ACHN (cell line): ENCODE measurements around the gene ARFIP1.

Experiments used
- DNase-seq: peaks from one replicate; pipeline ENCODE4 v3.0.0-alpha.2; 2015
- in situ Hi-C: cut with HindIII; loops from 2 replicates; pipeline ENCODE4 v1.10.0; 2017; ENCODE audit warnings: low sequenced_read_pairs, low pct_ligation_motif_present, low pct_unique_long_range_greater_than_20kb

ARFIP1 gene

DNA sequence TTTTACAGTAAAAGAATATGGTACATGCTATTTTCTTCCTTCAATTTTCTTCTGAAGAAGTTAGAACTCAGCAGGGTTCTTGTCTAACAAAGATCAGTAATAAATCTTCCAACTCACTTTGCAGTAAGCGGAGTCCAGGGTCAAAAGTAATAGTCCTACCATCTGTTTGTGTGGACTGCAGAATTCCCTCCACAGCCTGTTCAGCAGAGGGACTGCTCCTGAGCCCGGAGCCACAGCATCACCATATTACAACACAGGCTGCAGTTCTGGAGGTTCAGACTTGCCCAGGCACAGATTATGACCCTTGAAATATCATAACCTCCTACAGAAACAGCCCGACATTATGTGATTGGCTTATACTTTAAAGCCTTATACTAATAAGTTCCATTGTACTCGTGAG, 166.7 kb downstream of the ARFIP1 start:
- in situ Hi-C loops = no loop called here

DNA sequence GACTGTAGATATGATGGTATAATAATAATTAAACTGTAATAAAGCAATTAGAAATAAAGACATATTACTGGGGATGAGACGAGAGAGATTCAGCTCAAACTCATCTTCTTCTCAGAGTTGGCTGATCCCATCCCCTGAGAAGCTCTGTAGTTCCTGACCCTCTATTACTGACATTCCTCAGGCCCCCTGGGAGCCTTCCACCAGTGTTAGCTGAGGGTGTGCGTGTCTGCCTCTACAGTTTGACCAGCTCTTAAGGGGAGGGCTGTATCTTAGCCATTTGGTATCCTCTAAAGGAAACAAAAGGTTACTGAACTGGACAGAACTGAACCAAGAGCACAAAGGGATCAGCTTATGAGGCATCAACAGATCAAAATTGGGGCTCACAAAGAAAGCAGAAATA, 167.6 kb downstream of the ARFIP1 start:
- DNase-seq = no peak
- in situ Hi-C loops = no loop called here

More for the DNA sequence above, 166.7 kb downstream of the ARFIP1 start:
- DNase-seq = no peak

DNA sequence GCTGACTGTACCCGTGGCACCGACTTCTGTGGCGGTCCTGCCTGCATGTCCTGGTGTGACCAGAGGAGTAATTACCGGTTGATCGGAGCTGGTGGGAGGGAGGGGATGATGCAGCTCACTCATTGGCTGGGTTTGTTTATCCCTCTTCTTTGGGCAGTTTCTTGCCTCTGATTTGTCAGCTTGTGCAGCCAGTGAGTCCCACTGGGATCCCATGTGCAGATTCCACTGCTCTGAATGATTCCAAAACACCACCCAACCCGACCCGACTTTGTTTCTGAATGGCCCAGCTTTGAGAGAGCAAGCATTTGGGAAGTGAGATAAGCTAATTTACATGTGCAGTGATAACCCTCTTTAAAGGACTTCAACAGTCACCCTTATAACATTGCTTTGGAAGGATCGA, 170.2 kb downstream of the ARFIP1 start:
- in situ Hi-C loops = no loop called here
- no peak for DNase-seq

DNA sequence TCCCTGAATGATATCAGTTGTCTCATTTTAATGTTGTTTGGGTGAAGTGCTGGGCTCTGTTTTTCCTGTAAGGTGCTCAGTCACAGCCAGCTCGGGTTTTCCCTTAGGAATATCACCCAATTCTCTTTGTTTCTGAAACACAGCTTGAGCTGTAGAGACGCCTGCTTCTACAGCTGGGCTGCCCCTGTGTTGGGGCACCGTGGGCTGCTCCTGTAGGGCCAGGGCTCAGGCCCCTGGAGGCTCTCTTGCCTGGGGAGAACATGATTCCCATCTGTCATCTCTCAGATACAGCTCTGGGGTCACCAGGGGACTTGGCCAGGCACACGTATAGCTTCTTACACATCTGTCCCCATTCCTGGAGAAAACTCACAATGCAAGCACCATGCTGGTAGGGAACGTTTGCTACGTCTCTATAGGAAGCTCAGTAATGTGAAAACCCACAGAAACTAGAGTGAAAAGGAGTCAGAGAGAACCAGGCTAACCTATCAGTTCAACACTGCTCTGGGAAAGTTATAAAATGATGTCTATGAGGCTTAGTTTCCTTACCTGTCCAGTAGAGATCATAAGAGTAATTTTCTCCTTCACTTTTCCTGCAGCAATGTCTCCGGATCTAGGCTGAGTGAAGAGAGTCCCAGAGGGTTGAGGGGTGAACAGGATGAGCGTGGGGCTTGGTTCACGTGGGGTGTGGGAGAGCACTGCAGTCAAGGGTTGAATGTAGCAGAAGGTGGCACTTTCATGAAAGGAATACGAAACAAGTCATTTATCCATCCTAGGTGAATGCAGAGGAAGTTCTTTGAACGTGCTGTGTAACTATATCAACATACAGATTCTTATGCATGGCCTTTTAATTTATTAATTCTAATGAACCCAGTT, 170.9 kb downstream of the ARFIP1 start:
- in situ Hi-C loops = no loop called here
- no peak for DNase-seq

DNA sequence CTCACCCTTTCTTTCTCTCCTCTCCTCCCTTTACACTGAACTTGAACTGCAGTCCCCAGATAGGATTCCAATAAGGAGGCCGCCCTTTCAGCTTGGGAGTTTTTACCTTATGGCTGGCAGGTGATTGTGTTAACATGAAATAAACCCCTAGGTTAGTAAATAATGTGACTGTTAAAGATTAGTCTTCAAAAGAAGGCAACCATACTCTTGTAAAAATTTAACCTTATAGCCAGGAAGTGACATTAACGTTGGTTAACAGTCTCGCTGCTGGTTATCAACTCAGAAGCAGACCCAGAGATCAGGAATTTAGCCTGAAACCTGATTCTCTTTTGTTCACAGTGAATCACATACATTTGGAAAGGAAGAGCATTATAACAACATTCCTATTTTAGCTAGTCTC, 171.6 kb downstream of the ARFIP1 start:
- no peak for DNase-seq
- in situ Hi-C loops = no loop called here

DNA sequence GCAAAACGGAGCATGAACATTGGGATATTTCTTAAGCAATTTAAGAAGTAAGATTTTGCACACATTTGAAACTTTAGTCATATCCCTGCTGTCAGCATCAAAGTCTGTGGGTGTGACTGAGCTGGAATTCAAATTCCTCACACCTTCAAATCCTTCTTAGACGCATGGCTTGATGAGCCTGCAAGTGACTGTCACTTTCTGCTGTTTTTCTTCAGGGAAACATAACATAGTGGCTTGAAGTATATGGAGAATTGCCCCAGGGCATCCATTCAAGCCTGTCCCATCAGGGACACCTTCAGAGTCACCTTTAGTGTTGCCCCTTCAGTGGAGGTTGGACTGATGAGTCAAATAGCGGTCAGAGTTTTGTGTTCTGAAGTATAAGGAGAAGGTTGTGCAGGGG, 173.8 kb downstream of the ARFIP1 start:
- no peak for DNase-seq
- in situ Hi-C loops = no loop called here

DNA sequence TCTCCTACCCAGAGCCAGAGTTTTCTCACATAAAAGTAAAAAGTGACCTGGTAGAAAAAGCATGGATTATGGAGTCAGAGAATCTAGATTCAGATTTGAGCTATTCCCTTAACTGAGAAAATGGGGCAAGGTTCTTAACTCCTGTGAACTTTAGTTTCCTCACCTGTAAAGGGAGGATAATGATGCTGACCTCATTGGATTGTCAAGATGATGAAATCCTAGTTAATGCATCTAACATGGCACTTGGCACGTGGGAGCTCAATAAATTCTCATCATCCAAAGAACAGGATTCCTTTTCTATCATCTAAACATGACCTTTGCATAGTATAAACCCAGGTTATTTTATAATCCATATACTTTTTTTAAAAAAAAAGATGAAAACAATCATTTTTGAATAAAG, 175.0 kb downstream of the ARFIP1 start:
- in situ Hi-C loops = no loop called here
- no peak for DNase-seq

DNA sequence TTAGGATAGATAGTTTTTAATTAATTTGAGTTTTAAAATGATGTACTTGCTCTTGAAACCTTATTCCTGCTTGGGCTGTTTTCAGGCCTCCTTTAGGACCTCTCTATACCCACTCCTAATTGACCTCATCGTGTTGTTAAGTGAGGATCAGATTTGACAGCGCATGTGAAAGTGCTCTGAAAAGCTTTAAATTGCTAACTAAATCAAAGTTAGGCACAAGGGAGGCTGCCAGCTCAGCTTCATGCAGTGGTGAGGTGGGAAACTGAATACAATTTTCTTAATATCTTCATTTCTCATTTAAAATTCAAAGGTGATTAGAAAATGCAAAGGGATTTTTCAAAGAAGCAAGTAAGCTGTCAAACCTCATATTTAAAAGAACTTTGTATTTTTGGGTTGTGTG, 176.4 kb downstream of the ARFIP1 start:
- DNase-seq = no peak
- in situ Hi-C loops = no loop called here

DNA sequence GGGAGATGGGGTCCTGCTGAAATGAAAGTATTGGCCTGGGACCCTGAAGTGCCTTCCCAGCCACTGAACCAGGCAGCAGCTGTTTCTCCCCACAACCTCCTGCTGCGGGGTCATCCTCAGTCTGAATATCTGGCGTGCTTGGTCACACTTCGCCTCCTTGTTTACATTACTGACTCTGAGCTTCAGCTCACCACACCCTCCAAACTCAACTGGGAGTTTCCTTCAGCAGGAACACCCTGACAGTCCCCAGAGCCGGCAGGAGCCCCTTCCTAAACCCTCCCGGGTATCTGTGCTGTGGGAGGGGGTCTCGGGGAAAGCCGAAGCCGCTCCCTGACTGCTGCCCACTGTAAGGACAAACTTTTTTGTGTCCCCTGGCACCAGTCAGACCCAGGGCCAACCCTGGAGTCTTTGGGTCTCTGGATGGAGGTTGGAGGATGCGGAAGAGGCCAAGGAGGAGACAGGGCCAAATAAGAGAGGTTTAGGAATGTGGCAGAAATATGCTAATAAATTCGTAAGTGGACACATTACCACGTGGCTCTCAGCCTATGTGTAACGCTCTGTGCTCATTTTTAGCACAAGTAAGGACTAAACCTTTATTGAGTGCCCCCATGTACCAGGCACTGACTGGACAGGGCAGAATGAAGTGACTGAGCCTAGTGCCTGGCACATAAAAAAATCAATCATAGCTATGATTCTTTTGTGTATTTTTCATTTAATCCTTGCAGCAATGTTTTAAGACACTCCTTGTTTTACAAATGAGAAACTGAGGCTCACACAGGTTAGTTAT, 177.1 kb downstream of the ARFIP1 start:
- DNase-seq = no peak
- in situ Hi-C loops = no loop called here

DNA sequence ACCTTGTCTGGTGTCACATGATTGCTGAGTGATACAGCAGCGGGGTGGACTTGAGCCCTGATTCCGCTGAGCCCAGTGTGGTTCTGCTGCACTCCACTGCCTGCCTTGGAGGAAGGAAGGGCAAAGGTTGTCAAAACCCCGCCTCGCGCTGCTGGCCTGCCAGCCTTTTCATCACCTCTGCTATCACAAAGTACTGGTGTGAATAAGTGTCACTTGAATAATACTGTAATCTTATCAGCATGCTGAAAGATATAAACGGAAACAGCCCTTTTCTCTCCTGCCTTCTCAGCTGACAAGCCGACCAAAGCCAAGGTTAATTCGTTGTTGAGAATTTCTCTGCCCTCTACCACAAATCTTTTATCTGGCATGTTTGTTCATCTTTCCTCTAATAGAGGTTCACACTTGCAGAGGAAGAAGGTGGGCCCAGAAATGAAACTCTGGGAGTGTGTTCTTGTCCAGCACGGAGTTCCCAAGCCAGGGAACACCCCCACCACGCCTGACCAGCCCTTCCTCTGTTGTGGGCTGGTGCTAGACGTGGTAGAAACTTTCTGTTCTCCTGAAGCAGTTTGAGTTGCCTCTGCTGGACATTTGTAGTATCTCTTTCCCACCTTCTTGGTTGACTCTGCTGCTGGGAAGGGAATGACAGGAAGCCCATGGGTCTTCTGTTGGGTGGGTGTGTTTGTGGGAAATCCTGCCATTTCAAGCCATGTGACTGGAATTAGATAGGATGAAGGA, 177.8 kb downstream of the ARFIP1 start:
- in situ Hi-C loops = no loop called here
- DNase-seq = no peak

DNA sequence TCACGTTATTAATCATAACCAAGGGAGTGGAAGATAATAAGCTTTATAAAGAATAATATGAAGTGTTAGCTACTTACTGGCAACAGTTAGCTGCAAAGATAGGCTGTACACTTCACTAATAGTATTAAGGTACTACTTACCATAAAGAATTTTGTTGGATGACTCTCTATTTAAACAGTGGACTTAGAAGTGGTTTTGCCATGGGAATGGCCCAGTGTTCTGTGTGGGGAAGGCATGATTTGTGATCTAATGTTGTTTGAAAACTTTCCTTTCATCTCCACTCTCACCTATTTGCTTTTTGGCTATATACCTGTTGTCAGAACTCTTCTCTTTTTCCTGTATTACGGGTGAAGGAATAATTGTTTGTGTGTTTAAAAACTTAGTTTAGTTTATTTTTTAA, 179.3 kb downstream of the ARFIP1 start:
- in situ Hi-C loops = no loop called here
- no peak for DNase-seq

DNA sequence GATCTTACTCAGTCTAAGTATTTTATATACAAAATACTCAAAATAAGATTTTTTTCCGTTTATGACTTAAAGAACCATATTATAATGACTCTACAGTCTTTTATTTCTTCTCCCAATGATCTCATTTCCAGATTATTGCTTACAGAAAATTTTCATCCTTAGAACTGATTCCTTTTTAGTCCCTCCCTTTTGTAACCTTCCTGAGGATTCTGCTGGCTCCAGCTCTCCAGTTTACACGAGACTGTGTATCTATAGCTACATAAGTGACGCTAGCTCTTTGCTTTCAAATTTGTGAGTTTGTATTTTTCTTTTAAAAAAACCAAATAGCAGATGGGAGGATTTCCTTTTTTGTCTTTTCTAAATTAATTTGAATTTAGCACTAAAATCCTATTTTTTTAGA, 180.3 kb downstream of the ARFIP1 start:
- DNase-seq = no peak
- in situ Hi-C loops = no loop called here

DNA sequence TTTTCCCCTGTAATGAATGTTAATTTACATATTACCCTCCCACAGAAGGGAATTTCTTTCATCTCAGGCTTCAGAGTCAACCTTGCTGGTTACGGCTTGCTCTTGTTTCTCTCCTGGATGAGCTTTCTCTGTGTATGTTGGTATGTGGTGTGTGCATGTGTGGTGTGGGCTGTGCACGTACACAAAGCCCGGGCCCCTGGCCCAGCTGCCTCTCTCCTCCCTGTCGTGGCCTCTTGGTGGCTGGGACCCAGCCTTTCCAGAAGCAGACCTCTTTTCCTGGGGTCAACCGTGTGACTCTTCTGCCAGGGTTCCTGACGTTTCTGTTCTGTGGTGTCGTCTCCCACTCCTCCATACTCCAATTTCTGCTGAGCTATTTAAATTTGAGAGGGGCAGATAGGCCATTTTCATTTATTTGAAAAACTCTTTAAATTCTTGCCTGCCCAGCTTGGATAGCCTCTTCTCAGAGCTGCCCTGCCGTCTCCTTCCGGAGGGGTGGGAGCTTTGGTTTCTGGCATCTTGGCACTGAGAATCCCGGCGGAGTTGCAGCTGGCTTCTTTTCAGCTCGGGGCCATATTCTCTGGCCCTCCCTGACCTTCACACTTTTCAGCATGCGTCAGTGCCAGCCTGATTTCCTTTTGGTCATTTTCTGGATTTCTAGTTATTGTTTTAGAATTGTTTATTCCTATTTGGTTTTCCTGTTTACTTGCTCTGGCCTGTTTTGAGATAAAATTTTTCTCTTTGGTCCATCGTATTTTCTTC, 181.4 kb downstream of the ARFIP1 start:
- in situ Hi-C loops = no loop called here
- DNase-seq = no peak

DNA sequence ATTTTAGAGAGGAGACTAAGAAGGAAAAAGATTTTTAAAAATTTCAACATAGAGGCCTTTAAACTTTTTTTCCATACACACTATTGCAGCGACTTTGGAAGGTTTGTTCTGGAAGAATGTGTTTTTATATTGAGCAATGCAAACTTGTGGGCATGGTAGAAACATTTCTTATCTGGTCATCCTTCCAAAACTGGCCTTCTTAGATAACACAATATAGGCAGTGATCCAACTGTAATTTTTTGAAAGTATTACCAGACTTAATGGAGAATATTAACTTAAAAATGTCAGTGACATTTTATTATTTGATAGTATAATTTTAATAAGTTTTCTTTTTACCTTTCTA, 182.0 kb downstream of the ARFIP1 start:
- in situ Hi-C loops = no loop called here
- no peak for DNase-seq
